ENCODE measurements around the gene VAC14. TPM values are rescaled to one million over a fixed set of nuclear protein-coding genes. Genes with fewer than 3 reads are reported as not detected.
A peak's percentile ranks its signal among the peaks of the same experiment; 100 is the strongest.

Gene VAC14
- total and polyA plus RNA-seq, 9 donors = 19.5 to 28.9 (median 25.2) TPM

DNA sequence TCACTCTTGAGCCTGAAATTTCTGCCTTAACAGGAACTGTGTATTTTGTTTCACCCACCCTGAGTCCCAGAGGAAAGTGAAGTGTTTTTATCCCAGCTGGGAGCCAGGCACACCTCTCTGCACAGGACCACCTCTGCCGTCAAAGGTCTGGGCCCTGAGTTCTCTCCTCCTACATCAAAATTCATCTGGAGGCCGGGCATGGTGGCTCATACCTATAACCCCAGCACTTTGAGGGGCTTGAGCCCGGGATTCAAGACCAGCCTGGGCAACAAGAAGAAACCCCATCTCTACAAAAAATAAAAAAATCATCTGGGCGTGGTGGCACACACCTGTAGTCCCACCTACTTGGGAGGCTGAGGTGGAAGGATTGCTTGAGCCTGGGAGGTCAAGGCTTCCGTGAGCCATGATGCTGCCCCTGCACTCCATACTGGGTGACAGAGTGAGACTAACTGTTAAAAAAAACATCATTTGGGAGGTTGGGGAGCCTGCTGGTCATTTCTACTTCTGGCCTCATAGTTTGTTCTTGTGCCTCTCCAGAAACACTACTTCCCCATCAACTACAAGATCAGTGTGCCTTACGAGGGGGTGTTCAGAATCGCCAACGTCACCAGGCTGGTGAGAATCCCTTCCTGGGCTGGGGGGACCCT is 144.8 kb downstream of the VAC14 start:
- Histone ChIP-seq H3K36me3 (ENCODE audit: control insufficient read depth, insufficient read depth, low read length) (peaks cover 4% of the 10 kb centered on the region), H3K27me3 (ENCODE audit: control insufficient read depth, insufficient read depth, low read length) (no peaks in the 10 kb centered on the region), H3K27ac (ENCODE audit: low read length) (no peak overlapping the region), H3K4me1 (ENCODE audit: control insufficient read depth, insufficient read depth, low read length) (peaks cover 37% of the 10 kb centered on the region), H3K4me3 (ENCODE audit: low read length) (no peak overlapping the region), H3K9me3 (replicated peaks; ENCODE audit: control insufficient read depth, low read depth, low read length) (no peaks in the 10 kb centered on the region)
- no peak for DNase-seq
- WGBS (ENCODE audit: insufficient coverage) = 86% methylated on average over 5 of the region's 8 CpGs

DNA sequence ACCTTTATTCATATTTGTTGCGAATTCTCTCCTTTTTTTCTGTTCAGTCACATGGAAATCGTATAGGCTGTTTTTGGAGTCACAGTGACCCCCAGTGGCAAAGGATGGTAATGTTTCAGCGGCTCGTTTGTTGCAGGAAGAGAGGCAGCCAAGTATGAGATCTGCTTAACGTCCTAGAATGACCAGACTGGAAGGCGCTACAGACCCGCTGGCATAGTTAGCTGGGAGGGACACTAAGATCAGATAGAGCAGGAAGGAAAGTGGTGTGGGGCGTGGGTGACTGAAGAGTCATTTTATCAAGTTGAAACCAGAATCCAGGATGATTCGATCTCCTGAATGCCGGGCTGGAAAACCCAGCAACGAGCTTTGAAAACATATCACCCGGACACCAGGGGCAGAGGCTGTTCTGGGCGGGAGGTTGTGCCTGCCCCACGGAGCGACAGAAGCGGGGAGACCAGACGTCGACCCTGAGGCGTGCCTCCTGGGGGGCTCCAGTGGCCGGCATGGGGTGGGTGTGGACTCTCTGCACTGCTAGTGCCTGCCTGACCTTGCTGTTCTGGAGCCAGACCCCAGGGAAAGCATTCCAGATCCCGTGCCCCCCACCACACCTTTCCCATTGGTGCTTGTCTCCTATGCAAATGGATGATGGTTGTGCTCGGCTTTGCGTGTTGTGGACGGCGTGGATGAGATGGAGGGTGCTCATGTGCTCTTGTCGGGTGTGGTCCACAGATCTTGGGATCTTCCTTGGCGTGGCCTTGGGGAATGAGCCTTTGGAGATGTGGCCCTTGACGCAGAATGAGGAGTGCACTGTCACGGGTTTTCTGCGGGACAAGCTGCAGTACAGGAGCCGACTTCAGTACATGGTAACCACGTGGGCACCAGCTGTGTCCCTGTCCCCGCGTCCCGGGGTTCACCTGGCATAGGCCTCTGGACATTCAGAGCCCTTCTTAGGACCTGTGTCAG is 146.9 kb downstream of the VAC14 start:
- peaks cover 3% of the 10 kb centered on the region for H3K36me3 ChIP-seq (ENCODE audit: control insufficient read depth, insufficient read depth, low read length)
- H3K4me3 ChIP-seq (ENCODE audit: low read length) = no peak overlapping the region
- DNase-seq = peak; percentile 93
- no peaks in the 10 kb centered on the region for H3K9me3 ChIP-seq (replicated peaks; ENCODE audit: control insufficient read depth, low read depth, low read length)
- H3K27ac ChIP-seq (ENCODE audit: low read length) = no peak overlapping the region
- WGBS (ENCODE audit: insufficient coverage) = 37% methylated on average over 28 of the region's 35 CpGs
- H3K4me1 ChIP-seq (ENCODE audit: control insufficient read depth, insufficient read depth, low read length) = peaks cover 26% of the 10 kb centered on the region
- H3K27me3 ChIP-seq (ENCODE audit: control insufficient read depth, insufficient read depth, low read length) = no peaks in the 10 kb centered on the region

DNA sequence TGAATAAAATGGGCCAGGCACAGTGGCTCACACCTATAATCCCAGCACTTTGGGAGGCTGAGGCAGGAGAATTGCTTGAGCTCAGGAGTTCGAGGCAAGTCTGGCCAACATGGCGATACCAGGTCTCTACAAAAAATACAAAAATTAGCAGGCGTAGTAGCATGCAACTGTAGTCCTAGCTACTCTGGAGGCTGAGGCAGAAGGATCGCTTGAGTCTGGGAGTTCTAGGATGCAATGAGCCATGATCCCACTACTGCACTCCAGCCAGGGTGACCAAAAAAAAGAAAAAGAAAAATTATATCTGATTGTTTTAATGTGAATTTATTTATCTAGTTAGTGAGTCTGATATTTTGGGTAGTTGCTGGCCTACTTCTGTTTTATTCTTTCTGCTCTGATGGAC is 147.6 kb downstream of the VAC14 start:
- DNase-seq = no peak
- WGBS (ENCODE audit: insufficient coverage) = 94% methylated on average over 3 of the region's 4 CpGs
- no peaks in the 10 kb centered on the region for H3K36me3 ChIP-seq (ENCODE audit: control insufficient read depth, insufficient read depth, low read length)
- H3K27me3 ChIP-seq (ENCODE audit: control insufficient read depth, insufficient read depth, low read length) = no peaks in the 10 kb centered on the region
- H3K4me3 ChIP-seq (ENCODE audit: low read length) = no peak overlapping the region
- H3K27ac ChIP-seq (ENCODE audit: low read length) = no peak overlapping the region
- H3K9me3 ChIP-seq (replicated peaks; ENCODE audit: control insufficient read depth, low read depth, low read length) = no peaks in the 10 kb centered on the region
- H3K4me1 ChIP-seq (ENCODE audit: control insufficient read depth, insufficient read depth, low read length) = peaks cover 22% of the 10 kb centered on the region

DNA sequence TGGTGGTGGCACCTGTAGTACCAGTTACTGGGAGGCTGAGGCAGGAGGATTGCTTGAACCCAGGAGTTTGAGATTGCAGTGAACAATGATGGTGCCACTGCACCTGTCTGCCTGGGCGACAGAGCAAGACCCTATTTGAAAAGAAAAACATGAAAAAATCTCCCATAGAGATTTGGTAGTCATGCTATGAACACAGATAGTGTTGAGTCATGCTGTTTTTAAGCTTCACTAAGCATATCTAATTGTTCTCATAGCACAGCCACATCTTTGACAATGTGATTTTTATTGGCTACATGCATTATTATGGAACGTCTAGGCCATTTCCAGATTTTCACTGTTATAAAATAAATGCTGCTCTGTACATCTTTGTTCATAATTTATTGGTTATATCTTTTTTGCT is 148.6 kb downstream of the VAC14 start:
- H3K36me3 ChIP-seq (ENCODE audit: control insufficient read depth, insufficient read depth, low read length) = no peaks in the 10 kb centered on the region
- no peaks in the 10 kb centered on the region for H3K9me3 ChIP-seq (replicated peaks; ENCODE audit: control insufficient read depth, low read depth, low read length)
- H3K4me1 ChIP-seq (ENCODE audit: control insufficient read depth, insufficient read depth, low read length) = peaks cover 17% of the 10 kb centered on the region
- H3K27ac ChIP-seq (ENCODE audit: low read length) = no peak overlapping the region
- H3K27me3 ChIP-seq (ENCODE audit: control insufficient read depth, insufficient read depth, low read length) = no peaks in the 10 kb centered on the region
- DNase-seq = no peak
- no CpG with 5 or more reads among the region's 2 CpGs for WGBS (ENCODE audit: insufficient coverage)
- H3K4me3 ChIP-seq (ENCODE audit: low read length) = no peak overlapping the region

DNA sequence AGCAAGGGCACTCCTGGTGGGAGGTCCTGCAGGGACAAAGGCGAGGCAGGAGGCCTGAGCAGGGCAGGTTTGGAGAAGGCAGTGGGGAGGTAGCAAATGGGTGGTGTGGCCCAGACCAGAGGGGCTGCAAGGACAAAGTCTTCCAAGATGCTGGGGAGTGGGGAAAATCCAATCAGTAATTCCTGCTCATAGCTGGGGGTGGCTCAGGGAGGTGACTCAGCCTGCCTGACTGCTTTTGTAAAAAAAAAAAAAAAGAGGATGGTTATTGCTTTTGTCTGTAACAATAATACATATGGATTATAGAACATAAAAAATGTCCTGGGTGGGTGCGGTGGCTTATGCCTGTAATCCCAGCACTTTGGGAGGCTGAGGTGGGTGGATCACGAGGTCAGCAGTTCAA is 149.4 kb downstream of the VAC14 start:
- Histone ChIP-seq H3K36me3 (ENCODE audit: control insufficient read depth, insufficient read depth, low read length) (peaks cover 3% of the 10 kb centered on the region), H3K27ac (ENCODE audit: low read length) (no peak overlapping the region), H3K9me3 (replicated peaks; ENCODE audit: control insufficient read depth, low read depth, low read length) (no peaks in the 10 kb centered on the region), H3K27me3 (ENCODE audit: control insufficient read depth, insufficient read depth, low read length) (no peaks in the 10 kb centered on the region), H3K4me1 (ENCODE audit: control insufficient read depth, insufficient read depth, low read length) (peaks cover 19% of the 10 kb centered on the region), H3K4me3 (ENCODE audit: low read length) (no peak overlapping the region)
- no peak for DNase-seq
- 83% methylated on average over 2 of the region's 3 CpGs for WGBS (ENCODE audit: insufficient coverage)

DNA sequence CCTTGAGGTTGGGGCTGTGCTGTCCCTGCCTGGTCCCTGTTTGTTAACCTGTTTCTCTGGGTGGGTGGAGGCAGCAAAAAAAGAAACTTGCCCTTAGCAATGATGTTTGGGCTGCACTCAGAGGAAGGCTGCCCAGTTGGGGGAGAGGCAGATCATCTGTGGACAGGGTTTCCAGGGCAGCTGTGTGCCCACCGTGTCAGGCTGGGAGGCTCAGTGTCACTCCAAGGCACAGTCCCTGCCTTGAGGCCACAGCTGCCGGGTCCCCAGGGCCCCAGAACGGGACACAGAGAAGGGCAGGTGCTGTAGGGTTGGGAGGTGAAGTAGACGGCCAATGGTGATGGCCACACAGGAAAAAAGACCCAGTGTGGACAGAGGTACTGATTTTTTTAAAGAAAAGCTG is 150.7 kb downstream of the VAC14 start:
- peaks cover 4% of the 10 kb centered on the region for H3K36me3 ChIP-seq (ENCODE audit: control insufficient read depth, insufficient read depth, low read length)
- H3K4me1 ChIP-seq (ENCODE audit: control insufficient read depth, insufficient read depth, low read length) = peaks cover 23% of the 10 kb centered on the region
- no peaks in the 10 kb centered on the region for H3K27me3 ChIP-seq (ENCODE audit: control insufficient read depth, insufficient read depth, low read length)
- no peak for DNase-seq
- H3K4me3 ChIP-seq (ENCODE audit: low read length) = no peak overlapping the region
- no peak overlapping the region for H3K27ac ChIP-seq (ENCODE audit: low read length)
- H3K9me3 ChIP-seq (replicated peaks; ENCODE audit: control insufficient read depth, low read depth, low read length) = no peaks in the 10 kb centered on the region
- WGBS (ENCODE audit: insufficient coverage) = 54% methylated on average over 4 of the region's 4 CpGs

DNA sequence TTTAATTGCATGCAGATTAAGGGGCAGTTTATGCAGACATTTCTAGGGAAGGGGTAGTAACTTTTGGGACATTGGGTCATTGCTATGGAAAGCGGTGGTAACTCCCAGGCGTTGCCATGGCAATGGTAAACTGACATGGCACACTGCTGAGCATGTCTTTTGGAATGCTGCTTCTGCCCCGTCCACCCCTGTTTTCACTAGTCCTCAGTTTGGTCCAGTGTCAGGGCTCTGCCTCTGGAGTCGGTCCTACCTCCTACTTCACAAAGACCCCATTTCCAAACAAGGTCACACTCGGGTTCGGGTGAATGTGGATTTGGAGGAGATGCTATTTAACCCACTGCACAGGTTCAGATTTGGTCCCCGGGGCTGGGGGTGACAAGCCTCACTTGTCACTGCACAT is 151.7 kb downstream of the VAC14 start:
- no peaks in the 10 kb centered on the region for H3K9me3 ChIP-seq (replicated peaks; ENCODE audit: control insufficient read depth, low read depth, low read length)
- WGBS (ENCODE audit: insufficient coverage) = 84% methylated on average over 2 of the region's 7 CpGs
- no peak for DNase-seq
- no peak overlapping the region for H3K4me3 ChIP-seq (ENCODE audit: low read length)
- H3K27me3 ChIP-seq (ENCODE audit: control insufficient read depth, insufficient read depth, low read length) = no peaks in the 10 kb centered on the region
- H3K4me1 ChIP-seq (ENCODE audit: control insufficient read depth, insufficient read depth, low read length) = peaks cover 21% of the 10 kb centered on the region
- H3K27ac ChIP-seq (ENCODE audit: low read length) = no peak overlapping the region
- peaks cover 4% of the 10 kb centered on the region for H3K36me3 ChIP-seq (ENCODE audit: control insufficient read depth, insufficient read depth, low read length)

DNA sequence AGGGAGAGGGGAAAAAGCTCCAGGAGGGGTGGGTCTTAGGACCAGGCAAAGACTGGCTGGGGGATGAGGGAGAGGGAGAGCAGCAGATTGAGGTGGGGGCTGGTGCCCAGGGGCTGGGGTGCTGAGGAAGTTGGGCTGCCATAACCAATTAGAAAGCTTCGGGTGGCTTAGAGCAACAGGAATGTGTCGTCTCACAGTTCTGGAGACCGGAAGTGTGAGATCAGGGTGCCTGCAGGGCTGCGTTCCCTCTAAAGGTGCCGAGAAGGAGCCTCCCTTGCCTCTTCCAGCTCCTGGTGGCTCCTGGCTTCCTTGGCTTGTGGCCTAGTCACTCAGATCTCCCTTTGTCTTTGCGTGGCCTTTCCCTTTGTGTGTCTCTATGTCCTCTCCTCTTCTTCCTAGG is 152.4 kb downstream of the VAC14 start:
- Histone ChIP-seq H3K4me3 (ENCODE audit: low read length) (no peak overlapping the region), H3K4me1 (ENCODE audit: control insufficient read depth, insufficient read depth, low read length) (peaks cover 16% of the 10 kb centered on the region), H3K27ac (ENCODE audit: low read length) (no peak overlapping the region), H3K9me3 (replicated peaks; ENCODE audit: control insufficient read depth, low read depth, low read length) (no peaks in the 10 kb centered on the region), H3K36me3 (ENCODE audit: control insufficient read depth, insufficient read depth, low read length) (peaks cover 4% of the 10 kb centered on the region), H3K27me3 (ENCODE audit: control insufficient read depth, insufficient read depth, low read length) (no peaks in the 10 kb centered on the region)
- 87% methylated on average over 6 of the region's 6 CpGs for WGBS (ENCODE audit: insufficient coverage)
- no peak for DNase-seq

DNA sequence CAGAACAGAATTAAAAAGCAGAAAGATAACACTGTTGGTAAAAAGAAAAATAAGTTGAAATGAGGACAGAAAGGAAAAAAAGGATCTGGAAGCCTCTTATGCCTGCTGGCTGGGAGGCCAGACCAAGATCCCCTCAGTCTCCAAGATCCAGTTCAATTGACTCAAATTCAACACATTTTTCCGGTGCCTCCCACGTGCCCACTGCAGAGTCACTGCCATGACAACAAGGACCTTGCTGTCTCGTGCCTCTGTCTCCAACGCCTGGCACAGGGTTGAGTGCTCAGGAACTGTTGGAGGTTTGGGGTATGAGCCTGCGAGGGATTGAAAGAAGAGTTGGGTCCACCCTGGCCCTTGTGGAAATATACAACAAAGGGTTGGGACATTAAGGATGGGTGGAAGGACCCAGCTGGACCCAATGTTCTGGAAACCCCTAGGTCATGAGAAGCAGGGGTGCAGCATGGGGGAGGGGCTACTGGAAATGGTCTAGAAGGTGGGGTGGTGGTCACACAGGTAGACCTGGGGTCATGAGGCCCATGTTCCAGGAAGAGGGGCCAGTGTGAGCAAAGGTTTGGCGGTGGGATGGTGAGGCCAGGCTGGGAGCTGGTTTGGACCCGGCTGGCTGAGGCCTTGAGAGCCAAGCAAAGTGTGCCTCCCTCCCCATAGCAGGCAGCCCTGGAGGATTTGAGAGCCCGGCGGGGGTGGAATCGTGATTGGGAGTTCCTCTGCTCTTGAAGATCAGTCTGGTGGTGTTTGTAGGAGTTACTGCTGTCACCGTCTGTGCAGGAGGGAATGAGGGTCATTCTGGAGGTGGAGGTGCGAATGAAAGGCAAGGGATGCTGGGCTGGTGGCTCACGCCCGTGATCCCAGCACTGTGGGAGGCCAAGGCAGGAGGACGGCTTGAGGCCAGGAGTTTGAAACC is 153.3 kb downstream of the VAC14 start:
- H3K36me3 ChIP-seq (ENCODE audit: control insufficient read depth, insufficient read depth, low read length) = peaks cover 4% of the 10 kb centered on the region
- H3K27ac ChIP-seq (ENCODE audit: low read length) = no peak overlapping the region
- H3K9me3 ChIP-seq (replicated peaks; ENCODE audit: control insufficient read depth, low read depth, low read length) = no peaks in the 10 kb centered on the region
- DNase-seq = no peak
- H3K27me3 ChIP-seq (ENCODE audit: control insufficient read depth, insufficient read depth, low read length) = no peaks in the 10 kb centered on the region
- H3K4me1 ChIP-seq (ENCODE audit: control insufficient read depth, insufficient read depth, low read length) = peaks cover 16% of the 10 kb centered on the region
- 83% methylated on average over 7 of the region's 15 CpGs for WGBS (ENCODE audit: insufficient coverage)
- no peak overlapping the region for H3K4me3 ChIP-seq (ENCODE audit: low read length)

Data from muscle of leg (tissue), 11 donors.